Body of pancreas (tissue), 4 donors: ENCODE results near the gene LDHB.

Source experiments
- POLR2A ChIP-seq, 3 donors: fragments of 450-650 bp; IDR thresholded peaks; one replicate each; pipeline ENCODE4 v1.6.1; 2016; ENCODE audit warnings: antibody characterized with exemption in 3 of 3, mild to moderate bottlenecking in 2 of 3
- TF ChIP-seq, protein P1 (sequence below), 7 experiments: fragments of 450-650 bp in 4 of 7; fragments of 200-600 bp in 3 of 7; sonication (generic) in 3 of 7; IDR thresholded peaks; one replicate each; pipeline ENCODE4 v1.5.1; 2016 to 2019; ENCODE audit warnings: antibody characterized with exemption in 7 of 7

DNA sequence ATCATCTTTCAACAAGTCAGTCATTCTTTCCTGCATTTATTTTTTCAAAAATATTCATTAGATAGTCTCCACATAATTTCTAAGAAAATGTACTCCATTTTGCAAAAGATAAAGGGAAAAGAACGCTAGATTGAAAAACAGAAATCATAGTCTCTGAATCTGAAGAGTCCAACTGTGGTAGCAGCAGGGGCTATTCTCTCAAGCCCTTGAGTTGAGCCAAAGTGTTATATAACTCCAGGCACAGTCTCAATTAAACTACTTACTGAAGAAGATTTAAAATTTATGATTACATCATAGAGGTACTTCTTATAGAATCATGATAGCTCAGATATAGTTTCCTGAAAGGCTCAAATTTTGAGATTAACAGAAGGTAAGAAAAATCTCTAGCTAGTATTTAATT, 5.8 kb downstream of the LDHB start:
- no peak for TF ChIP-seq POLR2A (IDR thresholded peaks at IDR 0.05)
- TF ChIP-seq, protein P1, sequence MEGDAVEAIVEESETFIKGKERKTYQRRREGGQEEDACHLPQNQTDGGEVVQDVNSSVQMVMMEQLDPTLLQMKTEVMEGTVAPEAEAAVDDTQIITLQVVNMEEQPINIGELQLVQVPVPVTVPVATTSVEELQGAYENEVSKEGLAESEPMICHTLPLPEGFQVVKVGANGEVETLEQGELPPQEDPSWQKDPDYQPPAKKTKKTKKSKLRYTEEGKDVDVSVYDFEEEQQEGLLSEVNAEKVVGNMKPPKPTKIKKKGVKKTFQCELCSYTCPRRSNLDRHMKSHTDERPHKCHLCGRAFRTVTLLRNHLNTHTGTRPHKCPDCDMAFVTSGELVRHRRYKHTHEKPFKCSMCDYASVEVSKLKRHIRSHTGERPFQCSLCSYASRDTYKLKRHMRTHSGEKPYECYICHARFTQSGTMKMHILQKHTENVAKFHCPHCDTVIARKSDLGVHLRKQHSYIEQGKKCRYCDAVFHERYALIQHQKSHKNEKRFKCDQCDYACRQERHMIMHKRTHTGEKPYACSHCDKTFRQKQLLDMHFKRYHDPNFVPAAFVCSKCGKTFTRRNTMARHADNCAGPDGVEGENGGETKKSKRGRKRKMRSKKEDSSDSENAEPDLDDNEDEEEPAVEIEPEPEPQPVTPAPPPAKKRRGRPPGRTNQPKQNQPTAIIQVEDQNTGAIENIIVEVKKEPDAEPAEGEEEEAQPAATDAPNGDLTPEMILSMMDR (IDR thresholded peaks at IDR 0.05): no peak
